ENCODE data around the gene C1QTNF4. TPM values are rescaled to one million over a fixed set of nuclear protein-coding genes. Genes with fewer than 3 reads are reported as not detected.
A peak's percentile ranks its signal among the peaks of the same experiment; 100 is the strongest.
"Not testable (repeated sequence)": the region's sequence is repeated elsewhere in the genome, so short reads cannot be mapped to it uniquely, and the experiment has no call there.

Gene C1QTNF4
- total and polyA plus RNA-seq, 2 of the 13 experiments (the other 11 are each of a cell fraction or from before 2014, with no cell fraction given) = not detected

DNA sequence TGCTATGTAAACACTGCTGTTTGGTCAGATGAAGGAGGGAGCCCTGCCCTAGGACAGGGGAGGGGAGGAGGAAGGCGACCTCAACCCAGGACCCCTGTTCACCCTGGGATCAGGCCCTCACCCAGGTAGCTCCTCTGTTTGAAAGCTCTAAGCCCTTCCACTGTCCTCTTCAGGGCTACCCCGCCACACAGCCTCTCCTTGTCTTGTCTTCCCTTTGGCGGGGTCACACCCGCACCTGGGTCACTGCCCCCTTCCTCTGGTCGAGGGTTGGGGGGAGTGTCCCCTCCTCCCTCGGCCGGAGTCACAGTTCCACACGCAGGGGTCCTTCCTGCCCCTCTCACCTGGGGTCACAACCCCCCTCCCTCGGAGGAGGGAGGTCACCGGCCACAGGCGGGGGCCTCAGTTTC, 29.3 kb downstream of the C1QTNF4 start (continued):
- 0 out of 2 replicates have a peak, but pooled peaks have one; percentile 23 for TF ChIP-seq NCOA1 (CRISPR knock-in tag; IDR thresholded peaks at IDR 0.05)
- TF ChIP-seq, protein P1, sequence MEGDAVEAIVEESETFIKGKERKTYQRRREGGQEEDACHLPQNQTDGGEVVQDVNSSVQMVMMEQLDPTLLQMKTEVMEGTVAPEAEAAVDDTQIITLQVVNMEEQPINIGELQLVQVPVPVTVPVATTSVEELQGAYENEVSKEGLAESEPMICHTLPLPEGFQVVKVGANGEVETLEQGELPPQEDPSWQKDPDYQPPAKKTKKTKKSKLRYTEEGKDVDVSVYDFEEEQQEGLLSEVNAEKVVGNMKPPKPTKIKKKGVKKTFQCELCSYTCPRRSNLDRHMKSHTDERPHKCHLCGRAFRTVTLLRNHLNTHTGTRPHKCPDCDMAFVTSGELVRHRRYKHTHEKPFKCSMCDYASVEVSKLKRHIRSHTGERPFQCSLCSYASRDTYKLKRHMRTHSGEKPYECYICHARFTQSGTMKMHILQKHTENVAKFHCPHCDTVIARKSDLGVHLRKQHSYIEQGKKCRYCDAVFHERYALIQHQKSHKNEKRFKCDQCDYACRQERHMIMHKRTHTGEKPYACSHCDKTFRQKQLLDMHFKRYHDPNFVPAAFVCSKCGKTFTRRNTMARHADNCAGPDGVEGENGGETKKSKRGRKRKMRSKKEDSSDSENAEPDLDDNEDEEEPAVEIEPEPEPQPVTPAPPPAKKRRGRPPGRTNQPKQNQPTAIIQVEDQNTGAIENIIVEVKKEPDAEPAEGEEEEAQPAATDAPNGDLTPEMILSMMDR (CRISPR knock-in tag; IDR thresholded peaks at IDR 0.05) = peak; percentile 13; the same call in 1 of the 2 replicates
- TF ChIP-seq MEF2D (CRISPR knock-in tag; IDR thresholded peaks at IDR 0.05) = peak; percentile 54; the same call in 1 of the 2 replicates
- 0 out of 4 replicates have a peak, but pooled peaks of 1 of the 2 experiments have one; percentile 33 for TF ChIP-seq NR2F1 (CRISPR knock-in tag; IDR thresholded peaks at IDR 0.05)
- no peak for TF ChIP-seq SATB2 (CRISPR knock-in tag; IDR thresholded peaks at IDR 0.05)
- TF ChIP-seq NFE2L2 (IDR thresholded peaks at IDR 0.05; ENCODE audit: low read length) = no peak

DNA sequence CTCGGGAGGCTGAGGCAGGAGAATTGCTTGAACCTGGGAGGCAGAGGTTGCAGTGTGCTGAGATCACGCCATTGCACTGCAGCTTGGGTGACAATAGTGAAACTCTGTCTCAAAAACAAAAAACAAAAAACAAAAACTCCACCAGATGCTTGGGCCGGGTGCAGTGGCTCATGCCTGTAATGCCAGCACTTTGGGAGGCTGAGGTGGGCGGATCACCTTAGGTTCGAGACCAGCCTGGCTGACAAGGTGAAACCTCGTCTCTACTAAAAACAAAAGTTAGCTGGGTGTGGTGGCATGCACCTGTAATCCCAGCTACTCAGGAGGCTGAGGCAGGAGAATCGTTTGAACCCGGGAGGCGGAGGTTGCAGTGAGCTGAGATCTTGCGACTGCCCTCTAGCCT, 29.8 kb downstream of the C1QTNF4 start:
- CTCF ChIA-PET (ENCODE audit: low intra/inter-chr PET ratio, low total read pairs); H4K20me1 ChIP-seq (ENCODE audit: insufficient read depth, low read length); in situ Hi-C loops (cut with HindIII; ENCODE audit: extremely low pct_ligation_motif_present, low pct_unique_long_range_greater_than_20kb); BruUV-seq (replicated peaks); ATAC-seq; H3K36me3 ChIP-seq (replicated peaks in 1 of 2; ENCODE audit: control insufficient read depth in 1 of 2, insufficient read depth in 2 of 2, low read length in 2 of 2); H3K27me3 ChIP-seq (ENCODE audit: control insufficient read depth in 1 of 2, insufficient read depth in 2 of 2, low read length in 2 of 2); DNase-seq (ENCODE audit: low spot score); H3K27ac ChIP-seq (ENCODE audit: extremely low read length, insufficient read depth, low read length); H3K9me3 ChIP-seq (ENCODE audit: low read length); H2AFZ ChIP-seq (ENCODE audit: low read length); intact Hi-C loops (cut with micrococcal nuclease; ENCODE audit: unreplicated experiment); FAIRE-seq: not testable (repeated sequence)
- POLR2A ChIA-PET = interaction anchor here (1.5 to 3.9 kb wide), 4 partner anchors 10 to 152 kb away, joined by 3 to 19 read pairs (median 12); partner anchors contain the start of genes CELF1, KBTBD4 and NDUFS3
- 90% methylated on average over 10 of the region's 10 CpGs for WGBS (ENCODE audit: low lambda C conversion rate)
- 0 out of 2 replicates have a peak, but pooled peaks have one; percentile 51 for TF ChIP-seq ZNF121 (CRISPR knock-in tag; IDR thresholded peaks at IDR 0.05)
- Histone ChIP-seq H3K9ac (ENCODE audit: insufficient read depth, low read depth, low read length) (peak overlapping the region; percentile 99), H3K4me3 (replicated peaks in 1 of 3; ENCODE audit: insufficient read depth in 1 of 3, low read depth in 2 of 3, low read length in 3 of 3) (peak overlapping the region in 1 of 3 experiments; percentile 97; a peak in 1 of 6 replicates), H3K4me2 (ENCODE audit: low read depth, low read length) (peak overlapping the region; percentile 23; the same call in 1 of the 2 replicates), H3K79me2 (ENCODE audit: insufficient read depth, low read length) (peaks cover 24% of the 10 kb centered on the region), H3K4me1 (ENCODE audit: insufficient read depth, low read length) (peaks cover 26% of the 10 kb centered on the region)

DNA sequence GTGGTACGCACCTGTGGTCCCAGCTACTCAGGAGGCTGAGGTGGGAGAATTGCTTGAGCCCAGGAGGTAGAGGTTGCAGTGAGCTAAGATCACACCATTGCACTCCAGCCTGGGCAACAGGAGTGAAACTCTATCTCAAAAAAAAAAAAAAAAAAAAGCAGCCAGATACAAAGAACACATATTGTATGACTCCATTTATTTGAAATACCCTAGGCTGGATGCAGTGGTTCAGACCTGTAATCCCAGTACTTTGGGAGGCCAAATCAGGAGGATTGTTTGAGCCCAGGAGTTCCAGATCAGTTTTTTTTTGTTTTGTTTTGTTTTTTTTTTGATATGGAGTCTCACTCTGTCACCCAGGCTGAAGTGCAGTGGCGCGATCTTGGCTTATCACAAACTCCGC, 31.8 kb downstream of the C1QTNF4 start:
- POLR2A ChIA-PET; FAIRE-seq; DNase-seq (ENCODE audit: low spot score); in situ Hi-C loops (cut with HindIII; ENCODE audit: extremely low pct_ligation_motif_present, low pct_unique_long_range_greater_than_20kb); H3K9ac ChIP-seq (ENCODE audit: insufficient read depth, low read depth, low read length); H2AFZ ChIP-seq (ENCODE audit: low read length); H3K9me3 ChIP-seq (ENCODE audit: low read length); H3K27ac ChIP-seq (ENCODE audit: extremely low read length, insufficient read depth, low read length); intact Hi-C loops (cut with micrococcal nuclease; ENCODE audit: unreplicated experiment); H4K20me1 ChIP-seq (ENCODE audit: insufficient read depth, low read length); H3K36me3 ChIP-seq (replicated peaks in 1 of 2; ENCODE audit: control insufficient read depth in 1 of 2, insufficient read depth in 2 of 2, low read length in 2 of 2); ATAC-seq; BruUV-seq (replicated peaks); H3K4me3 ChIP-seq (replicated peaks in 1 of 3; ENCODE audit: insufficient read depth in 1 of 3, low read depth in 2 of 3, low read length in 3 of 3); CTCF ChIA-PET (ENCODE audit: low intra/inter-chr PET ratio, low total read pairs); H3K4me2 ChIP-seq (ENCODE audit: low read depth, low read length); H3K27me3 ChIP-seq (ENCODE audit: control insufficient read depth in 1 of 2, insufficient read depth in 2 of 2, low read length in 2 of 2): not testable (repeated sequence)
- H3K4me1 ChIP-seq (ENCODE audit: insufficient read depth, low read length) = peaks cover 23% of the 10 kb centered on the region
- peaks cover 17% of the 10 kb centered on the region for H3K79me2 ChIP-seq (ENCODE audit: insufficient read depth, low read length)
- 100% methylated on average over 4 of the region's 4 CpGs for WGBS (ENCODE audit: low lambda C conversion rate)
